Stimulated activated CD4-positive, alpha-beta T cell treated with anti-CD3 and anti-CD28 coated beads, Interleukin-15, amount 100 ng/mL, for 1 hour (primary cell): ENCODE measurements around the gene S100A5.
"Not testable (repeated sequence)": the region's sequence is repeated elsewhere in the genome, so short reads cannot be mapped to it uniquely, and the experiment has no call there.

Experiments
- DNase-seq, 2 donors: peaks; one replicate each; pipeline ENCODE4 v3.0.0-alpha.2; 2020; ENCODE audit warnings: low read depth in 1 of 2, low spot score in 1 of 2

S100A5 gene

DNA sequence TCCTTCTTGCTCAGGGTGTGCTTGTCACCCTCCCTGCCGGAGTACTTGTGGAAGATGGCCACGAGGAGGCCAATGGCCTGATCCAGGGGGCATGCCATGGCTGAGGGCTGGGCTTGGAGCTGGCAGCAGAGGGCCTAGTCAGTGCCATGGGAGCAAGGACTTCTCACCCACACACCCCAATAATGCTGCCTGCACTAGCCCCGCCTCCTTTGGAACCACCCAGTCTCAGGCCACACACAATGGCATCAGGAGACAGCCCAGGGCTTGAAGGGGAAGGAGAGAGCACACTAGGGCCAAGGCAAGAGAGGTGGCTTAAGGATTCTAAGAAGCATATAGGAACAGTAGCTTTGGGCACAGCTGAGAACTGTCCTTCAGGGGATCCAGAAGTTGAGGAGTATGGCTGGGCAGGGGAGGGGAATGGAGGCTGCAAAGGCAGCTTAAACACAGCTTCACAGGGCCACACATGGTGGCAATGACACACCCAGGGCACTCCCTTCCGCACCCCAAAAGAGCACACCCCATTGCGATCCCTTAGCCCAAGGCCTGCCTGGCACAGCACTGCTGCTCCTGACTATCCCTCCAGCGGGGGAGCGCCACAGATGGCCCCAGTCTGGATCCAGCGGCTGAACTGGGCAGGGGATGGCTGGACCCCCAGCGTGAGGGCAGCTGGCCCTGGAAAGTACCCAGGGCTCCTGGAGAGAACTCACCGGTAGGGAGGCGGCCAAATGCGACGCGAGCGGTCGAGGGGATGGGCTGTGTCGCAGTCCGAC, 5.3 kb downstream of the S100A5 start, which contains the start of gene S100A6:
Gene S100A6, minus strand, starts transcription at position 750 of the 770 bp plus-strand sequence. Its CDS starts 652 bp downstream, at position 98.
- DNase-seq = peak in 1 of 2 donors; percentile 20

GRCh38 chr1:153534925-153535241, 5.9 kb downstream of the S100A5 start:
- DNase-seq = no peak

DNA sequence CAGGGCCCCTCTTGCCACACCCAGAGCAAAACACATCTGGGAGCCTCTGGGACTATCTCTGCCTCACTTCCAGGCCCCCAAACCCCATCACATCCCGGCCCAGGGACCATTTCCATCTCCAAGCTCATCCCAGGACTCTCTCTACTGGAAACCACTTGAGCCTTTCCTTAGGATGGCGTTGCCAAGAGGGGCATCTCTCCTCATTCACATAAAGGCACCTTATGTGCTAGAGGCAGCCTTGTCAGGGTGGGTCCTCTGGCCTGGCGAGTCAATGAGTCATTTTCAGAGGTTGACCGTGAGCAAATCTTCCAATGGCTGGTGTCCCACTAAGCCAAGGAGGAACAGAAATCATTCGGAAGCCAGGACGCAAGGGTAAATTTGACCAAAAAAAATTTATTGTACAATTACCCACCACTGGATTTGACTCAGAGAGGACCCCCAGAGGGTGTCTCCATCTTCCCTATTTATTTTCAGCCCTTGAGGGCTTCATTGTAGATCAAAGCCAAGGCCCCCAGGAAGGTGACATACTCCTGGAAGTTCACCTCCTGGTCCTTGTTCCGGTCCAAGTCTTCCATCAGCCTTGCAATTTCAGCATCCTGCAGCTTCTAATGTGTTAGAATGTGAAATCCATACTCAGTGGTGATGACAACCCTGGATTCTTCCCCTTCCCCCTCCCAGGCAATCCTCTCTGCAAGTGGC, 6.4 kb downstream of the S100A5 start:
- no peak for DNase-seq

- DNase-seq = no peak
Measured at GRCh38 chr1:153533689-153534201, 7.0 kb downstream of the S100A5 start.

DNA sequence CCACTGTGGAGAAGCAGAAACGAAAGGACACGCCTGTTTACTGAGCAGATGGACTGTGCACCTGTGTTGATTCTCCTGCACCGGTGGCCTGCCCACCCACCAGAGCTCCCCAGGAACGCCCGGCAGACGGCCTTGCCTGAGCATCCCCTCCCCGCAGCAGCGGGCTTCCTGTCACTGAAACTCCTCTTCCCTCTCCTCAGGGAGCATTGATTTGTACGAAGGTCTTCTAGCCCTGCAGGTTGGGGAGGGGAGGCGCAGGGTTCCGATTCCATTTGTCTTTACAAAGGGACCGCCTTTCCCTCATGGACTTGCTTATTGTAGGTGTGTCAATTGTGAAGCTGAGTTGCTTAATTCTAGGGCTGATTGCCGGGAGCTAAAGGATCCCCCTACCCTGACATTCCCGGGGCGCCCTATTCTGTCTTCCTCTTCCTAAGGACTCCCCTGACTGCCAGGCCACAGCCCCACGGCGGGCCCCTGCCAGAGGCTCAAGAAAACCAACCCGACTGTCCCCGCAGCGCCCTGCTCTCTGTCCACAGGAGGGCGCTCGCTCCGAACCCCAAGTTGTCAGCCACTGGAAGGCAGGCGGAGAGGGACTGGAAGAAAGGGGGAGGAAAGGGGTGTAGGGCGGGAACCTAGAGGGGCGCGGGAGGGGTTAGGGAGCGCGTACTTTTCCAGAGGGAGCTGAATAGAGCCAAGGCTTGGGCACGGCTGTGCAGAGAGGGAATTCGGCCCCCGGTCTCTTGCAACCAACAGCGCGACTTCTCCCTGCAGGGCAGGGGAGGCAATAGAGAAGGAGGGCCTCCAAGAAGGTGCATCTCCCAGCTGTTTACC, 7.8 kb downstream of the S100A5 start:
- peak; percentile 62 to 68 for DNase-seq

DNA sequence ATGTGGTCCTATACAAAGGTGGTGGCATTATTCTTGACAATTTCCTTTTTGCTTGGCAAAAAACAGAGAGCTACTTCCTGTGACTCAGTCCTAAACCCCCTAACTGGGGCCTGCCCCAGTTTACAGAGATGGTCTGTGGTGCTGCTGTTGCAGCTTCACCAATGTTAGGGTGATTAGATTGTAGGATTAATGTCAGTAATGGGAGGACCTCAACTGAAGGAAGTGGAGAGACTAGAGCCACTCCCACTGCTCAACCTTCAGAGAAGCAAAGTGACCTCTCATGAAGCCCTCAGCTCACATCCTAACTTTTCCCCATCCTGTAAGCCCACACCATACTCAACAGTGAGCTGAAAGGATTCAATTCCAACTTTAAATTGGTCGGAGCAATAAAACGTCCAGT, 8.6 kb downstream of the S100A5 start:
- no peak for DNase-seq

- no peak for DNase-seq
Measured at GRCh38 chr1:153531638-153532037, 9.1 kb downstream of the S100A5 start.

GRCh38 chr1:153527683-153528040, 13.1 kb downstream of the S100A5 start:
- no peak for DNase-seq

DNA sequence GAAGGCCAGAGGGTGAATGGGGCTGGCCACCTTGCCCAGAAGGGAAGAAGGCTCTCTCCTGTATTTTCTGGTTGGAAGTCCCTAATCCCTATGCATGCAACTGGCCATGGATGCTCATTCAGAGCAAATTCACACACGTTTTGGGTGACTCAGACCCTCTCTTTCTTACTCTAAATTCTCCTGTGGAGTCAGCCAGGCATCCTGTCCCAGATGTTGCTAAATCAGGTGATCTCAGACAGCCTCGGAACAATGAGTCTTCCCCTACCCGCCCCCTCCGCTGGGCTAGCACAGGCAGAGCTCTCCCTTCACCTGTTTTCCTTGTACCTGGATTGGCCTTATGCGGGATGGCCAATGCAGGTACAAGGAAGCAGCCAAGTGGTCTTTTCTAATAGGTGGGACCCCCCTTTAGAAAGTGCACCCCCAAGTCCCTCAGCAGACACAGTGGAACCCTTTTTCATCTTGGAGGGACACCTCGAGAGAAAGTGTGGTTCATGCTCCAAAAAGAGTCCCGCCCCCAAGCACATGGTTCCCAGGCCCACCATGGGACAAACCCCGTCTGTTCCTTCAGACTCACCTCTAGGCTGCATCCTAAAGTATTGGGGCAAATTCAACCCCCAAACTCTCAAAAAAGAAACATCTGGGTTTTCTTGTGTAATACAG, 13.6 kb downstream of the S100A5 start:
- no peak for DNase-seq

DNA sequence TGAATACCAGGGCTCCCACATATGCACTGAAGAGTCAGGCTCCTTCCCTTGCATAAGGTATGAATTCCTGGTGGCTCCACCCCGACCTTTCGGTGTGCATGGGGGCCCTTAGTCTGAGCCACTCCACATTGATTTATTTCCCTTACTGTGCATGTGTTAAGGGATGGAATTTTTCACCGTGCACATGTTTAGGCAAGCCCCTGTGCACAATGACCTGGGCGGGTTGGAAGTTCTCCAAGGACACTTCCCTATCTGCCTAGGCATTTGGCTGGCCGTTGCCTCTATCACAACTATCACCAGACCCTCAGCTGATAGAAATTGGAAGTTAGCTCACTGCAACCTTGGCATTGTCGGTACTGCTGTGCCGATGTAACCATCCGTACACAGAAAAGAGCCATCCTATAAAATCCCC, 14.6 kb downstream of the S100A5 start:
- DNase-seq = no peak

GRCh38 chr1:153525088-153525728, 15.5 kb downstream of the S100A5 start:
- DNase-seq = no peak

- not testable (repeated sequence) for DNase-seq
Measured at GRCh38 chr1:153522353-153523048, 18.2 kb downstream of the S100A5 start.

GRCh38 chr1:153521808-153522207, 18.9 kb downstream of the S100A5 start:
- DNase-seq = not testable (repeated sequence)

DNA sequence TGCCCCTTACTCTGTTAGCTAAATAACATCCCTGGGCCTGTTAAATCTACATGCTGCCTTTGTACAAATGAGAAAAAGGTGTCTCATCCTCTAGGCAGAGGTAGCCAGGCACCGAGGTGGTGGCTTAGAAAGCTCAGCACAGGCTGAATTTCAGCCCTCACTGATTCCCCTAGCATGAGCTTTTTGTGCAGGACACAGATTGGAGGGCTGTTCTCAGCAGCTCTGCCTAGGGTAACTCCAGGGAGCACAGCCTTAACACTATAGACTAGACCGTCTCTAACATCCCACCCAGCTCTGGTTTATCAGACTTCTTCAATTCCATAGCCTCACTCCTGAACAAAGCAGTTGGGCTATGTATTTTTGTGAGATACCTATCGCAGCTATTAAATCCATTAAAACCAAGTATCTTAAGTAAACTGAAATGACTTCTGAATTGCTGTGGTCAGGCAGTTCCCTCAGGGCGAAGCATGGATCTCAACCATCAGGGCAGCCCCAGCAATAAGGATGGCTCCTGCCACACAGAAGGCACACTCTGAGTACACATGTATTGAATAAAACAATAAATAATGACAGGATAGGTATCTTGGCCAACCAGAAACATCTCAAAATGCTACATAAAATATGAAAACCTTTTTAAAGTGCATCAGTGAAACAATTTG, 19.8 kb downstream of the S100A5 start:
- DNase-seq = no peak

GRCh38 chr1:153520137-153520691, 20.5 kb downstream of the S100A5 start:
- DNase-seq = not testable (repeated sequence)

DNA sequence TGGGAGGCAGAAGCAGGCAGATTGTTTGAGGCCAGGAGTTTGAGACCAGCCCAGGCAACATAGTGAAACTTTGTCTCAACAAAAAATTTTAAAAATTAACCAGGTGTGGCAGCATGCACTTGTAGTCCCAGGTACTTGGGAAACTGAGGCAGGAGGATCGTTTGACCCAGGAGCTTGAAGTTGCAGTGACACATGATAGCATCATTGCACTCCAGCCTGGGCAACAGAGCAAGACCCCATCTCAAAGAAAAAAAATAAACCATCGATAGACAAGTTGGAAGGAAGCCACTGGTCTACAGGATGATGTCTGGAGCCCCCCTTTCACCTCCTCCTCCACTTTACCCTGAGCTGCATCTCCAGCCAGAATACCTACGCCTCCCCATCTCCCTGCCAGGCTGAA, 21.5 kb downstream of the S100A5 start:
- no peak for DNase-seq

- no peak for DNase-seq
Measured at GRCh38 chr1:153515504-153516394, 25.0 kb downstream of the S100A5 start.

DNA sequence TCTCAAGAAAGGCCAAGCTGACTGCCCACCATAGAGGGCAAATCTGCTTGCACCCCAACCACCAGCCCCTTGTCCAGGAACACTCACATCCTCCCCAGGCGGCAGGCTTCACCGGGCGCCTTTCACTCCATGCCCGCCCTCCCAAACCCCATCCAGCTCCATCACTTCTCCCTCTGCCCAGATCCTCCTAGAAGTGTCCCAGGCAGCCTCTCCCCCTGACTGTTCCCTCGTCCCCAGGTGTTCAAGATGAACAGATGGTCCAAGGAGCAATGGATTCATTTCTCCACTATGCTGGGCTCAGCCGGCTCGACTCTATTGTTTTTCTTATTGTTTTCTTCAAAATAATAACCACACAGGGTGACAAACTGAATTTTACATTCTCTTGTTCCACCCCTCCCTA, 27.1 kb downstream of the S100A5 start:
- DNase-seq = no peak
